ENCODE results near the gene SMAD5. TPM values are rescaled to one million over a fixed set of nuclear protein-coding genes. Genes with fewer than 3 reads are reported as not detected.

Gene SMAD5
- total and polyA plus RNA-seq, 2 of the 8 experiments (the other 6 are each of a cell fraction or from before 2014, with no cell fraction given), result 30.2 to 60.5 TPM

GRCh38 chr5:136157514-136157913 lies 24.9 kb downstream of the SMAD5 start:
- 91% methylated on average over 5 of the region's 5 CpGs; no CpG with 5 or more reads in 1 of the 2 experiments for WGBS, 2 experiments (ENCODE audit: extremely low coverage in 1 of 2, insufficient coverage in 1 of 2, insufficient read length in 1 of 2, insufficient replicate concordance in 2 of 2, low coverage in 1 of 2, low lambda C conversion rate in 2 of 2, missing lambda C conversion rate in 1 of 2)

More at GRCh38 chr5:136157514-136157913, 24.9 kb downstream of the SMAD5 start:
- H2BK15ac ChIP-seq (ENCODE audit: low read length), result no peak overlapping the region
- no peak for DNase-seq (ENCODE audit: low read depth in 1 of 2, low spot score in 2 of 2)
- ChIA-PET CTCF (ENCODE audit: partially characterized antibody) (no interaction called here), POLR2A (ENCODE audit: partially characterized antibody) (no interaction called here)
- no peak overlapping the region for H2BK120ac ChIP-seq (replicated peaks; ENCODE audit: low read depth, low read length)
- no peak overlapping the region for H3K4ac ChIP-seq (replicated peaks; ENCODE audit: insufficient read length, low read depth, low read length)
- H3K79me1 ChIP-seq (ENCODE audit: low read depth, low read length), result peaks cover 2% of the 10 kb centered on the region
- no peak overlapping the region for H3K23ac ChIP-seq (ENCODE audit: insufficient read length)
- H4K8ac ChIP-seq (ENCODE audit: extremely low read depth, insufficient read depth, low read length), result no peak overlapping the region
- H4K91ac ChIP-seq (replicated peaks; ENCODE audit: insufficient read length, low read length), result no peak overlapping the region
- H2BK20ac ChIP-seq (ENCODE audit: low read length), result no peak overlapping the region
- no peak overlapping the region for H3K18ac ChIP-seq (ENCODE audit: extremely low read depth, low read length)
- TF ChIP-seq POLR2AphosphoS5 (IDR thresholded peaks at IDR 0.05; ENCODE audit: low read depth, low read length) (no peak), KDM5A (IDR thresholded peaks at IDR 0.05; ENCODE audit: low read length) (no peak), BCL11A (IDR thresholded peaks at IDR 0.05; ENCODE audit: low read depth in 2 of 2, low read length in 2 of 2) (no peak), BRCA1 (IDR thresholded peaks at IDR 0.05; ENCODE audit: low read depth, low read length) (no peak), CTCF (IDR thresholded peaks at IDR 0.05; ENCODE audit: control extremely low read depth in 1 of 3, insufficient read depth in 1 of 3, low read depth in 1 of 3, low read length in 3 of 3) (no peak), KDM4A (IDR thresholded peaks at IDR 0.05; ENCODE audit: low read depth, low read length, severe bottlenecking) (no peak), CHD2 (IDR thresholded peaks at IDR 0.05; ENCODE audit: low read length) (no peak)
- H3K56ac ChIP-seq (replicated peaks; ENCODE audit: insufficient read length, low read depth, low read length), result no peak overlapping the region
- no peak overlapping the region for H3K4me2 ChIP-seq (ENCODE audit: insufficient read depth in 1 of 2, low read depth in 2 of 2, low read length in 2 of 2)
- no peak overlapping the region for H3K27ac ChIP-seq (ENCODE audit: low read depth, low read length)
- H3K27me3 ChIP-seq (replicated peaks in 1 of 4; ENCODE audit: control insufficient read depth in 3 of 4, extremely low read depth in 1 of 4, insufficient read depth in 3 of 4, low read length in 3 of 4), result no peaks in the 10 kb centered on the region
- H3K14ac ChIP-seq (ENCODE audit: insufficient read length), result no peak overlapping the region
- peaks cover 4 to 49% (median 24%) of the 10 kb centered on the region in 4 experiments for H3K36me3 ChIP-seq (ENCODE audit: control insufficient read depth in 2 of 4, insufficient read depth in 4 of 4, low read length in 3 of 4)
- no peaks in the 10 kb centered on the region for H3K4me1 ChIP-seq (replicated peaks in 1 of 4; ENCODE audit: control insufficient read depth in 3 of 4, insufficient read depth in 4 of 4, low read length in 3 of 4)
- peaks cover 0 to 40% of the 10 kb centered on the region in 2 experiments; a peak in 2 of 4 replicates for H3K79me2 ChIP-seq (ENCODE audit: control insufficient read depth in 1 of 2, insufficient read depth in 2 of 2, low read length in 2 of 2)
- H3K9ac ChIP-seq (replicated peaks in 1 of 4; ENCODE audit: extremely low read depth in 1 of 4, low read depth in 3 of 4, low read length in 3 of 4), result no peak overlapping the region
- no peak overlapping the region for H4K5ac ChIP-seq (ENCODE audit: insufficient read length, low read depth, low read length)
- no peak for FAIRE-seq
- H2AK5ac ChIP-seq (ENCODE audit: low read depth, low read length), result no peak overlapping the region
- no peak overlapping the region for H2BK12ac ChIP-seq (ENCODE audit: low read depth, low read length)
- H3K23me2 ChIP-seq (ENCODE audit: low read depth, low read length), result no peaks in the 10 kb centered on the region
- H2AFZ ChIP-seq (ENCODE audit: low read length), result no peak overlapping the region
- no peak overlapping the region for H2BK5ac ChIP-seq (ENCODE audit: low read depth, low read length)
- H3K9me3 ChIP-seq (ENCODE audit: insufficient read depth in 2 of 2, low read depth in 1 of 2, low read length in 1 of 2), result peaks cover 0 to 3% of the 10 kb centered on the region in 2 experiments; a peak in 1 of 4 replicates
- peaks cover 7 to 10% of the 10 kb centered on the region in 2 experiments for H4K20me1 ChIP-seq (replicated peaks in 1 of 2; ENCODE audit: control insufficient read depth in 1 of 2, insufficient read depth in 2 of 2, low read length in 2 of 2)
- no peak overlapping the region for H3K4me3 ChIP-seq (ENCODE audit: extremely low read depth in 1 of 4, insufficient read depth in 2 of 4, low read depth in 3 of 4, low read length in 4 of 4)

Data from H1 (cell line).